PC-3 (cell line): Measurements from ENCODE around the gene NOL4L. TPM values are rescaled to one million over a fixed set of nuclear protein-coding genes. Genes with fewer than 3 reads are reported as not detected.

Experiments used
- ATAC-seq: fragments of 200-7000 bp; cut with Tn5 transposase; 2 replicates; pipeline ENCODE4 v1.9.1; 2020; ENCODE audit warnings: mild to moderate bottlenecking, moderate library complexity
- BruUV-seq: library from RNA; stranded (reverse); fragments of 400-500 nt; replicated peaks from 2 replicates; lab custom pipeline; 2021; lab: Mats Ljungman, UMichigan
- CTCF ChIA-PET: fragments of 300-600 bp; sonication (Branson Sonifier 250); formaldehyde crosslinking; loops from one replicate; lab custom pipeline; 2022; ENCODE audit warnings: antibody characterized with exemption; lab: Charles Lee
- POLR2A ChIA-PET: fragments of 300-600 bp; sonication (Branson Sonifier 250); formaldehyde crosslinking; loops from one replicate; lab custom pipeline; 2022; ENCODE audit warnings: antibody characterized with exemption; ENCODE audit not compliant: unreplicated experiment; lab: Charles Lee
- DNase-seq: peaks from one replicate; pipeline ENCODE4 v3.0.0-alpha.2; 2015
- H2AFZ ChIP-seq: fragments of 300-600 bp; sonication (generic); 2 replicates; pipeline ENCODE4 v1.6.0; 2016; ENCODE audit warnings: antibody characterized with exemption, low read length
- H3F3A ChIP-seq: fragments of 300-600 bp; sonication (generic); one replicate; pipeline ENCODE4 v1.6.0; 2017; ENCODE audit warnings: antibody characterized with exemption, low read length, control low read depth, mild to moderate bottlenecking; ENCODE audit not compliant: unreplicated experiment
- H3K27ac ChIP-seq: fragments of 300-600 bp; sonication (generic); 2 replicates; pipeline ENCODE4 v1.5.1; 2016; ENCODE audit warnings: mild to moderate bottlenecking, low read length
- H3K27me3 ChIP-seq: fragments of 300-600 bp; sonication (generic); 2 replicates; pipeline ENCODE4 v1.6.1; 2016; ENCODE audit warnings: low read length, mixed read lengths
- H3K36me3 ChIP-seq: fragments of 300-600 bp; sonication (generic); 2 replicates; pipeline ENCODE4 v1.6.1; 2016; ENCODE audit warnings: low read depth, mixed run types, low read length, mixed read lengths
- H3K4me1 ChIP-seq: fragments of 300-600 bp; sonication (generic); 2 replicates; pipeline ENCODE4 v1.5.1; 2016; ENCODE audit warnings: low read length; ENCODE audit not compliant: insufficient read depth
- H3K4me2 ChIP-seq: fragments of 300-600 bp; sonication (generic); 2 replicates; pipeline ENCODE4 v1.6.0; 2016; ENCODE audit warnings: low read length
- H3K4me3 ChIP-seq: fragments of 300-600 bp; sonication (generic); 2 replicates; pipeline ENCODE4 v1.5.1; 2016; ENCODE audit warnings: mild to moderate bottlenecking, low read length, mixed read lengths
- H3K79me2 ChIP-seq: fragments of 300-600 bp; sonication (generic); 2 replicates; pipeline ENCODE4 v1.6.1; 2017; ENCODE audit warnings: low read length, mixed read lengths
- H3K9ac ChIP-seq: fragments of 300-600 bp; sonication (generic); 2 replicates; pipeline ENCODE4 v1.6.0; 2016; ENCODE audit warnings: mild to moderate bottlenecking, low read length
- H3K9me2 ChIP-seq: fragments of 300-600 bp; sonication (generic); replicated peaks from 2 replicates; pipeline ENCODE4 v1.6.1; 2016; ENCODE audit warnings: mixed run types, low read length, mixed read lengths
- H3K9me3 ChIP-seq: fragments of 300-600 bp; sonication (generic); 2 replicates; pipeline ENCODE4 v1.6.1; 2016; ENCODE audit warnings: low read length, mixed read lengths
- H4K20me1 ChIP-seq: fragments of 300-600 bp; sonication (generic); 2 replicates; pipeline ENCODE4 v1.6.1; 2016; ENCODE audit warnings: low read length, mixed read lengths
- CTCF ChIP-seq: fragments of 300-600 bp; sonication (generic); conservative IDR thresholded peaks from 2 replicates; pipeline ENCODE4 v1.5.1; 2017; ENCODE audit warnings: antibody characterized with exemption, low read depth, mild to moderate bottlenecking, low read length
- EZH2 ChIP-seq: fragments of 300-600 bp; sonication (generic); IDR thresholded peaks from one replicate; pipeline ENCODE4 v1.6.1; 2017; ENCODE audit warnings: antibody characterized with exemption, mild to moderate bottlenecking, low read length; ENCODE audit not compliant: unreplicated experiment
- EZH2phosphoT487 ChIP-seq: fragments of 300-600 bp; sonication (generic); IDR thresholded peaks from 2 replicates; pipeline ENCODE4 v1.6.1; 2018; ENCODE audit warnings: mild to moderate bottlenecking, antibody characterized with exemption, low read length, borderline replicate concordance
- intact Hi-C: fragments of 100-400 bp; cut with micrococcal nuclease; formaldehyde crosslinking; loops from 2 replicates; pipeline ENCODE4 v1.9.0; 2023
- total RNA-seq: library from RNA; depleted of rRNA; stranded (reverse); fragments of >200 nt; gene quantifications from 2 replicates; pipeline ENCODE4 v1.2.3, GENCODE V29; 2014

Gene NOL4L
- total RNA-seq, 1 experiment from 2014 or later, result 7.3 TPM

- Histone ChIP-seq H3K4me3 (no peak overlapping the region), H3K9ac (no peak overlapping the region), H3K79me2 (no peaks in the 10 kb centered on the region), H3F3A (no peaks in the 10 kb centered on the region), H3K4me2 (no peak overlapping the region), H3K36me3 (no peaks in the 10 kb centered on the region), H3K9me3 (no peaks in the 10 kb centered on the region), H3K27me3 (no peaks in the 10 kb centered on the region), H3K4me1 (no peaks in the 10 kb centered on the region), H3K27ac (no peak overlapping the region), H2AFZ (no peak overlapping the region), H3K9me2 (no peaks in the 10 kb centered on the region), H4K20me1 (no peaks in the 10 kb centered on the region)
- CTCF ChIA-PET, result no interaction called here
- POLR2A ChIA-PET, result no interaction called here
- TF ChIP-seq EZH2phosphoT487 (no peak), CTCF (no peak), EZH2 (no peak)
- ATAC-seq, result no peak
- no peak for DNase-seq
- intact Hi-C loops, result no loop called here
- no TSS peak for BruUV-seq
Measured at GRCh38 chr20:32516583-32517517, 68.3 kb downstream of the NOL4L start.

GRCh38 chr20:32515631-32516101, 69.5 kb downstream of the NOL4L start:
- Histone ChIP-seq H3K27ac (no peak overlapping the region), H4K20me1 (no peaks in the 10 kb centered on the region), H3K79me2 (no peaks in the 10 kb centered on the region), H3K4me2 (no peak overlapping the region), H3K4me3 (no peak overlapping the region), H3K9me2 (no peaks in the 10 kb centered on the region), H3K27me3 (no peaks in the 10 kb centered on the region), H3F3A (no peaks in the 10 kb centered on the region), H2AFZ (no peak overlapping the region), H3K9me3 (no peaks in the 10 kb centered on the region), H3K36me3 (no peaks in the 10 kb centered on the region), H3K4me1 (no peaks in the 10 kb centered on the region), H3K9ac (no peak overlapping the region)
- ATAC-seq (no peak), DNase-seq (no peak)
- intact Hi-C loops, result no loop called here
- no TSS peak for BruUV-seq
- CTCF ChIA-PET, result no interaction called here
- POLR2A ChIA-PET, result no interaction called here
- TF ChIP-seq EZH2, result no peak

GRCh38 chr20:32514760-32515159, 70.4 kb downstream of the NOL4L start:
- no TSS peak for BruUV-seq
- no peak overlapping the region for H3K27ac ChIP-seq
- no peaks in the 10 kb centered on the region for H3K9me3 ChIP-seq

More at GRCh38 chr20:32514760-32515159, 70.4 kb downstream of the NOL4L start:
- Histone ChIP-seq H3K4me3 (no peak overlapping the region), H3K9ac (no peak overlapping the region), H3K4me1 (peaks cover 5% of the 10 kb centered on the region), H3K36me3 (no peaks in the 10 kb centered on the region), H3K79me2 (no peaks in the 10 kb centered on the region), H4K20me1 (no peaks in the 10 kb centered on the region), H3K9me2 (no peaks in the 10 kb centered on the region), H3F3A (no peaks in the 10 kb centered on the region), H3K27me3 (no peaks in the 10 kb centered on the region), H2AFZ (no peak overlapping the region), H3K4me2 (no peak overlapping the region)
- no peak for ATAC-seq
- ChIA-PET CTCF (no interaction called here), POLR2A (no interaction called here)
- DNase-seq, result no peak
- TF ChIP-seq EZH2 (no peak), EZH2phosphoT487 (no peak), CTCF (no peak)
- intact Hi-C loops, result no loop called here
